Raji (cell line): Measurements from ENCODE around the gene OGFR.

Experiments used
- POLR2A ChIP-seq: IDR thresholded peaks from 2 replicates; pipeline ENCODE4 v1.6.1; 2011; ENCODE audit warnings: low read depth, low read length, control low read depth; ENCODE audit not compliant: insufficient read depth

OGFR gene

DNA sequence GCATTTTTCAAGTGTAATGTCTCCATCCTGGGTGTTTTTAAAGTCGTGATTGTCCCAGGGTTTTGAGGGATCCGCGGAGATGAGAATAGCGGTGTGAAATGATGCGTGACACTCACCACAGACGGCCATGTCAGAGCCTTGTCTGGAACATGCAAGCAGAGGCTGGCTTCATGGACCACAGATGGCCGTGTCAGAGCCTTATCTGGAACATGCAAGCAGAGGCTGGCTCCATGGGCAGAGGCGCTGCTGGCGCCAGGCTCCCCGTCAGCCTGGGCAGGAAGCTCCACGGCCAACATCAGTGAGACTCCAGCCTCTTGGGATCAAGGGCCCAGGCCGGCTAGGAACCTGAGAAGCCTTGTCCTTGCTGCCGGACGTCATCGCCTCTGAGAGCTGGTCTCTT lies 16.0 kb upstream of the OGFR start:
- no peak for TF ChIP-seq POLR2A

DNA sequence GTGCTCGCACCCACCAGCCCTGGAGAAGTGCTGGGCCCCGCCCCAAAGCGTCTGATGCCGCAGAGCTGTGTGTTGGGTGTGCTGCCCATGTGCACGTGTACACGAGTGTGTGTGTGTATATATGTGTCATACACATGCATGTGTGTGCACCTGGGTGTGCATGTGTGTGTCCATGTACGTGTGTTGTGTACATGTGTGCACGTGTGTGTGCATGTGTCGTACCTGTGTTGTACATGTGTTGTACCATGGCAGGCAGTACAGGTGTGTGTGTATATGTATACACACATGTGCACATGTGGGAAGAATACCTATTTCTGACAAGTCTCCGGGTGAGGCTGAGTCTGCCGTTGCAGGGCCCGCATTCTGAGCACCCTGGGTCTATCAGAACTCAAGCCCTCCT lies 14.6 kb upstream of the OGFR start:
- TF ChIP-seq POLR2A = no peak

DNA sequence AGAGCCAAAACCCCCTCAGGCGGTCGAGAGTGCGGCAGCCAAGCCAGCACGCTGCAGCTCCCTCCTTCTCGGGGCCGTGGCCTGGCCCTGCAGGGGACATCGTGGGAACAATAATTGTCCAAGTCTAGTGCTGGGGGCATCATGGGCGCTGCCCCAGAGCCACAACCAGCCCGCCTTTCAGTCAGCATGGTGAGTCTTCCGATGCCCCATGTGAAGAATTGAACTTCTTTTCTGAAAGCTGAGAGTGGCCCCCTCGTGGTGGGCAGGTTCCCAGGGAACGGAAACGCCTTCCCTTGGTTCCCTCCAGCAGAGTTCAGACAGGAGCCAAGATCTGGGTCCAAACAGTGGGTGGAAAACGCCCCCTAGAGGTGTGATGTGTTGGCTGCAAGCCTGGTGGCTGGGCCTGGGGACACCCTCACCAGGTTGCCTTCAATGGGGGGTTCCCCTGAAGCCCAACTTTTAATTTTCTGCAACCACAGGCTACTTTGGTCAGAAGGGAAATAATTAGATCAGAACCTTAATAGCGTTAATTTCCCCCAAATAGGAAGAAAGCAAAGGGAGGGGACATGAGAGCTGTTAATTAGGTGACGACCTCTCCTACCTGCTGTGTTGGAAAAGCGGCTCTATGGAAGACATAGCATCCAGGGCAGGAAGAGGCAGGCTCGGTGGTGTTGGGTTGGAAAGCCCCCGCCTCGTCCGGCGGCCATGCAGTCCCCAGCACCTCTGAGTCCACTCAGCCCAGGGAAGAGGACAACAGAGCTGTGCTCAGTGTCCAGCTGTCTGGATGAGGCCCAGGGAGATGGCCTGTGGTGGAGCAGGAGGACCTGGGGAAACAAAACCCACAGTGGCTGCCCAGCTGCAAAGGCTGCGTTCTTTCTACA lies 13.1 kb upstream of the OGFR start:
- TF ChIP-seq POLR2A = no peak

GRCh38 chr20:62792182-62792939 lies 12.3 kb upstream of the OGFR start:
- no peak for TF ChIP-seq POLR2A

DNA sequence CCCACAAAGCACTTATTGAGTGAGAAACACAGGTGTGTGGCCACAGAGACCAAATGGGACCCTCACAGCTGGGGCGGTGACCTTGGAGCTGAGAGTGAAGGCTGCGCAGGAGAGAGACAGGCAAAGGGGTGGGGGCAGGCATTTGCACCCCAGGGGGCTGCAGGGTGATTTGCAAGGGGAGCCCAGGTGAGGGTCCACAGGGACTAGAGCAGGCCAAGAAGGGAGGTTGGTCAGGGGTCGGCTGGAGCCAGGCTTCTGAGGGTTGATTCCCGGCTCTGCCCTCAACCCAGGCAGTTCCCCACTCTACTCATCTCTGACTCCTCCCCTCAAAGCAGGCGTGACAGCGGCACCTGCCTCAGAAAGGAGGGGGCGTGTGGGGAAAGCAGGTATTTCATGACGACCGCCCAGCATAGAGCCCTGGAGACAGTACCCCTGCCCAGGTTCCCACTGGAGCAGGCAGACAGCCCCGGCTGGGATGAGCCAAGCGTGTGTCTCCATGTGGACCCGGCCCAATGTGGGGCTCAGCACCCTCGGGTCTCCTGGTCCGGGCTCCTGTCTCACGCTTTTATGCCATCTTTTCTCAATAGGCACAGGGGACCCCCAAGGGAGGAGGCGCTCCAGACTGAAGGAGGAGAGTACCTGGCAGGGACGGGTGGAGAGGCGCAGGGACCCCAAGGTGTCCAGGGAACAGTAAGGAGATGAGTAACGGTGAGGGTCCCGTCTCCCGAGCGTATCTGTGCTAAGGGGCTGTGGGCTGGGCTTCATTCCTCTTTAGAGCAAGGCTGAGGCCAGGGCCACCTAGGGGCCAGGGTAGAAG lies 11.5 kb upstream of the OGFR start:
- TF ChIP-seq POLR2A = no peak

DNA sequence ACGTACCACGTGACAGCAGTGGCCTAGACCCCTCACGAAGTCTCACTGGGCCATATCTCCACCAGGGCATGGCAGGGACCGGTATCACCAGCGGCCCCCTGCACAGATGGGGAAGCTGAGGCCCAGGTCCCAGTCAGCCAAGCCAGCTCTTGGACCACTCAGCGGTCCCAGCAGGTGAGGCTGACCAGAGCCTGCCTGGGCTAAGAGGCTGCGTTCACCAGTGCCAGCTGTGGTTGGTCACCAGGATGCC lies 11.0 kb upstream of the OGFR start:
- no peak for TF ChIP-seq POLR2A

DNA sequence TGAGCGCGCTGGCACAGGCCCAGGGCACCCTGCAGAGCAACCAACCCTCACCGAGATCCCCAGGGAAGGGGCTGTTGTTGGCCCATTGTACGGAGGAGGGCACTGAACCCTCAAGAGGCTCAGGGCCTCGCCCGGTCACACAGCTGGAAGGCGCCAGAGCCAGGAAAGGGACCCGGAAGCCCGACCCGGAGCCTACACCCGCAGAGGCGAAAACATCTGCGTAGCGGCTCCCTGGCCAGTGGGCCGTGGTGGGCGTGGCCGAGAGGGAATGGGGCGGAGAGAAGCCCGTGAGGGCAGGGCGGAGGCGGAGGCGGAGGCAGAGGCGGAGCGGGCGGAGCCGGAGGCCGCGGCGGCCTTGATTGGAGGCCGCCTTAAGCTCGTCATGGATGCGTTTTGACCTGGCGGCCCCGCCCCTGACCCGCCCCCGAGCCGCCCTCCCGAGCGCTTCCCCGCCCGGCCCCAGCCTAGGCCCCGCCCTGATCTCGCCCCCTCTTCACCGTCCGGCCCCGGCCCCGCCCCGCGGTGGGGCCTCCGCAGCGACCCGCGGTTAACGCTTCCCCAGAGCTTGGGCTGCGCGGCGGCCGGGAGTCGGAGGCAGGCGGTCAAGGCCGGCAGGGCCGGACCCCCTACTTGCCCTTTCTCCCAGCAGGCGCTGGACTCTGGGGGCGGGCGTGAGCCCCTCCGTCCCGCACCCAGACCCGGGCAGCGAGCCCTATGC lies 10.5 kb upstream of the OGFR start:
- TF ChIP-seq POLR2A = peak; percentile 75

DNA sequence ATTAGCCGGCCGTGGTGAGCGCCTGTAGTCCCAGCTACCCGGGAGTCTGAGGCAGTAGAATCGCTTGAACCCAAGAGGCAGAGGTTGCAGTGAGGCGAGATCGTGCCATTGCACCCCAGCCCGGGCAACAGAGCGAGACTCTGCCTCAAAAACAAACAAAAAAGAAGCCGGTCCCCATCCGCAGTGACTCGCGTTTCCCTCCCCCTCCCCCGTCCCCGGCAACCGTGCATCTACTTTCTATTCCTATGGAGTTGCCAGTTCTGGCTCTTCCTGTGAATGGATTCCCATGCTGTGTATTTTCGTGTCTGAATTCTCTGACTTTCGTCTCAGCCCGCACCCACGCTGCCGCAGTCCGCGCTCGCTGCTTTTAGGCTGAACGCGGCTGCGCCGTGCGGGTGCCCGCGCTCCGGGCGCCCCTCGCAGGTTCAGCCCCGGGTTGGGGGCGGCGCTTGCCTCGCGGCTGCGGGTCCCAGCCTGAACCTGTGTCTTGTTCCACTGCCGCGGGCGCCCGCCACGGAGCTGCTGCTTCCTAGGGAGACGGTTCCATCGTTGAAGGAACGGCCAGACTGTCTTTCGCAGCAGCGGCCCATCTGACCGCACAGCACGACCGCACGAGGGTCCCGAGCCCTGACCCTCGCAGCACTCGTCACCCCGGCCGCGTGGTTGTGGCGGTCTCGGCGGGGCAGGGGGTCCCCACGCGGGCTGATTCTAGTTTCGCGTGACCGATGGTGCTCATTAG lies 9.4 kb upstream of the OGFR start:
- peak; percentile 76 for TF ChIP-seq POLR2A

DNA sequence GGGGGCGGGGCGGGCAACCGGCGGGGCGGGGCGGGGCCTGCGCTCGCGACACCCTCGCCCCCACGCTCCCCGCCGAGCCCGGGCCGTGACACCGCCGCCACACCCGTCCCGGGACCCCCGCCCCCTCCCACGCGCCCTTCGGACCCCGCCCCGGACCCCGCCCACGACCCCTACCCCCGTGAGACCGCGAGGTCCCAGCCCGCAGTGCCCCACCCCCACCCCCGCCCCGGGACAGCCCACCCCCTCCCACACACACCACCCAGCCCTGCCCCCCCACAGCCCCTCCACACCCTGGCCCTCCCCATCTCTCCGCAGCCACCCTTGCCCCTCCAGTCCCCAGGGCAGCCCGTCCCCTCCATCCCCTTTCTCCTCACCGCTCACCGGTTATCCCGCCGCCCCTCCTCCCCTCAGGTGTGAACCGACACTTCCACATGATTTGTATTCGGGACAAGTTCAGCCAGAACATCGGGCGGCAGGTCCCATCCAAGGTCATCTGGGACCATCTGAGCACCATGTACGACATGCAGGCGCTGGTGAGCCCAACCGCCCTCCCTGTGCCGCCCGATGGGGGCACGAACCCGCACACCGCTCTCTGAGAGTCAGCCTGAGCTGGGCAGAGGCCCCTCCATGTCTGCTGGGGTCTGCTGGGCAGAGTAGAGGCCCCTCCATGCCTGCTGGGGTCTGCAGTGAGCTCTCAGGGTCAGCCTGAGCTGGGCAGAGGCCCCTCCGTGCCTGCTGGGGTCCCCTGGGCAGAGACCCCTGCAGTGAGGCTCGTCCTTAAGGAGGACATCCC lies 7.7 kb upstream of the OGFR start:
- no peak for TF ChIP-seq POLR2A

DNA sequence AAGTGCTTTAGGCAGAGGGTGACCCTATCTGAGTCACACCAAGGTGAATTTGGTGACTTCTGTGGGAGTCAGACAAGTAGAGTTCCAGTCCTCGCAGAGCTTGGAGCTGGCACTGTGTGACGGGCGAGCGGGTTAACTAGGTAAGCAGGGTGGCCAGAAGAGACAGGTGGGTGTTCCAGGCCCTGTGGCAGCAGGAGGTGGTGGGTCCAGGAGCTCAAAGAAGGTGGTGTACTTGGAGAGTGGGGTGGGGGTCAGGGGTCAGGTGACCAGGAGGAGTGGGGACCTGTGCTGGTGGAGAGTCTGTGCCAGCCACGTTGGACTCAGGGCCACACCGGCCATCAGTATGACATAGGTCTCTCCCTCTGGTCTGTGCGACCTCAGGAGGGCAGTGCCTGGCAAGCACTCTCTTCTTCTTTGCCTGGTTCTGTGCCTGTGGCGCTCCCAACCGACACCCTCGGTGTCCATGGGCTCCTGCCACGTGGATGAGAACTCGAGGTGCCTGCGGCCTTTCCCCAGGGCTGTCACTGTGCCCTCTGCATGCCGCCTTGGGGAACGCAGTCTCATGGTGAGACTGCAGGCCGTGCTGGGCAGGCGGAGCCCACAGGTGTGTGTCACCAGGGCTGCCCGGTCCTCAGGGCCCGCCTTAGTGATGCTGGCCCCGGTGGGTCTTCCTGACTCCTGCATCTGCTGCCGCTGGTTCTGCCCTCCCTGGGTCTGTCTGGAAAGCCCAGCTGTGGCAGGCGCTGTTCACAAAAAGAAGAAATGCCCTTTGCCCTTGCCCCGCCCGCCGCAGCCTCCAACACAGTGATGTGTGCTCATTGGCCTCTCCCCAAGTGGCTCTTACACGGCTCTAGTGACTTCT lies 6.7 kb upstream of the OGFR start:
- no peak for TF ChIP-seq POLR2A

GRCh38 chr20:62799036-62799435 lies 5.6 kb upstream of the OGFR start:
- no peak for TF ChIP-seq POLR2A

DNA sequence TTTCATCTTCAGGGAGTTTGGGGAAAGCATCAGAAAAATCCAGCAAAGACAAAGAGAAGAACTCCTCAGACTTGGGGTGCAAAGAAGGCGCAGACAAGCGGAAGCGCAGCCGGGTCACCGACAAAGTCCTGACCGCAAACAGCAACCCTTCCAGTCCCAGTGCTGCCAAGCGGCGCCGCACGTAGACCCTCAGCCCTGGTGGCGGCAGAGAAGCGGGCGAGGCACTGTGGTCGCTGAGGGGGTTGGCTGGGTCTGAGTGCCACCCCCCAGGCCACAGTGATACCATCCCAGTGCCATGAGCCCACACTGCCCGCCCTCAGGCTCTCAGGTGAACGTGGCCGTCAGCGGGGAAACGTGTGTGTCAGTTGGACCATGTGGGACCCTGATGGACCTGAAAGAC lies 5.2 kb upstream of the OGFR start:
- TF ChIP-seq POLR2A = no peak

DNA sequence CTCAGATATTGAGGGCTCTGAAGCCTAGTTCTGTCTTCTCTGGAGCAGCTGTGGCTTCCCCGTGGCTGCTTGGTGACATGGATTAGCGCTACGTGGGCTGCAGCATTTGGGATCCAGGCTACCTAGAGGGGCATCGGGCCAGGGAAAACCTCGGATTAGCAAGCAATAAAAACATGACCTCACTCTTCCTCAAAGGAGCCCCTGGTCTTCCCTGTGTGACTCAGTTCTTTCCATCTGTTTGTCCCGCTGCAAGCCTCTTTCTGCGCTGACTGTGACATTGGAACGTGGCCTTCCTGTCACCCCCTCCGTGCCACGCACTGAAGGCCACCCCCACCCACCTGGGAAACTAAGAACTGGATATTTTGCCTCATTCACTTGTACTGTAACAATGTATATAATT lies 4.8 kb upstream of the OGFR start:
- no peak for TF ChIP-seq POLR2A
